Gastroesophageal sphincter (tissue), 4 donors: Measurements from ENCODE around the gene GCN1. TPM values are rescaled to one million over a fixed set of nuclear protein-coding genes. Genes with fewer than 3 reads are reported as not detected.

Experiments
- ATAC-seq: fragments of 150-250 bp; one replicate; pipeline ENCODE4 v1.9.1; 2016; ENCODE audit warnings: mild to moderate bottlenecking, moderate library complexity
- H3K27ac ChIP-seq, 4 donors: fragments of 200-600 bp; sonication (generic) in 3 of 4; 1 replicate in 3 of 4; 2 replicates in 1 of 4; pipeline ENCODE4 v1.5.1; 2016 to 2019
- H3K27me3 ChIP-seq: fragments of 200-600 bp; sonication (generic); one replicate; pipeline ENCODE4 v1.5.1; 2019
- H3K36me3 ChIP-seq, 2 donors: fragments of 200-600 bp; sonication (generic); one replicate each; pipeline ENCODE4 v1.5.1; 2019; ENCODE audit warnings: control low read depth in 1 of 2
- H3K4me1 ChIP-seq, 3 donors: fragments of 200-600 bp; sonication (generic); 1 replicate in 2 of 3; 2 replicates in 1 of 3; pipeline ENCODE4 v1.5.1; 2016 to 2019; ENCODE audit warnings: control low read depth in 2 of 3
- H3K4me3 ChIP-seq, 2 donors: fragments of 200-600 bp; sonication (generic); one replicate each; pipeline ENCODE4 v1.5.1; 2019; ENCODE audit warnings: mild to moderate bottlenecking in 1 of 2, moderate library complexity in 1 of 2
- H3K9me3 ChIP-seq, 3 donors: fragments of 200-600 bp; sonication (generic); one replicate each; pipeline ENCODE4 v1.5.1; 2017 to 2019; ENCODE audit warnings: control low read depth in 2 of 3
- CTCF ChIP-seq, 4 experiments: fragments of 200-600 bp in 2 of 4; fragments of 450-650 bp in 2 of 4; sonication (generic) in 1 of 4; IDR thresholded peaks; one replicate each; pipeline ENCODE4 v1.5.1; 2017 to 2019; ENCODE audit warnings: antibody characterized with exemption in 4 of 4, mild to moderate bottlenecking in 2 of 4, moderate library complexity in 2 of 4
- EP300 ChIP-seq: sonication (generic); formaldehyde crosslinking; IDR thresholded peaks from one replicate; pipeline ENCODE4 v1.6.1; 2017; ENCODE audit warnings: antibody characterized with exemption, mild to moderate bottlenecking
- POLR2A ChIP-seq, 2 donors: fragments of 450-650 bp; IDR thresholded peaks; one replicate each; pipeline ENCODE4 v1.6.1; 2017; ENCODE audit warnings: antibody characterized with exemption in 2 of 2, mild to moderate bottlenecking in 2 of 2, moderate library complexity in 1 of 2
- POLR2AphosphoS5 ChIP-seq: sonication (generic); formaldehyde crosslinking; IDR thresholded peaks from one replicate; pipeline ENCODE4 v1.6.1; 2017; ENCODE audit warnings: antibody characterized with exemption
- whole genome bisulfite sequencing, 2 donors: methylation state at CpG; one replicate each; pipeline ENCODE4 v1.1.5; 2018; ENCODE audit warnings: low coverage in 1 of 2; 5-methylcytosine and 5-hydroxymethylcytosine counted together
- total RNA-seq, 4 donors: library from RNA; depleted of rRNA; stranded (reverse); fragments of >200 nt; gene quantifications; one replicate each; pipeline ENCODE4 v1.1.0, GENCODE V29; 2016

Gene GCN1
- total RNA-seq, 4 donors from 2014 or later = 39.3 to 82.2 (median 56.0) TPM

GRCh38 chr12:120099738-120100137 lies 94.8 kb downstream of the GCN1 start:
- peaks cover 0 to 83% of the 10 kb centered on the region in 2 donors for H3K36me3 ChIP-seq
- peaks cover 0 to 49% (median 19%) of the 10 kb centered on the region in 3 donors for H3K4me1 ChIP-seq
- H3K4me3 ChIP-seq = no peak overlapping the region
- no peak for TF ChIP-seq CTCF (IDR thresholded peaks at IDR 0.05)
- no peak for TF ChIP-seq POLR2AphosphoS5
- no peak for TF ChIP-seq EP300
- no peak for TF ChIP-seq POLR2A (IDR thresholded peaks at IDR 0.05)
- H3K9me3 ChIP-seq = no peaks in the 10 kb centered on the region
- no peaks in the 10 kb centered on the region for H3K27me3 ChIP-seq
- WGBS, 2 donors = no CpG with 5 or more reads among the region's 11 CpGs
- no peak for ATAC-seq
- H3K27ac ChIP-seq = peak overlapping the region in 3 of 4 donors; percentile 67 to 74 (median 74)

DNA sequence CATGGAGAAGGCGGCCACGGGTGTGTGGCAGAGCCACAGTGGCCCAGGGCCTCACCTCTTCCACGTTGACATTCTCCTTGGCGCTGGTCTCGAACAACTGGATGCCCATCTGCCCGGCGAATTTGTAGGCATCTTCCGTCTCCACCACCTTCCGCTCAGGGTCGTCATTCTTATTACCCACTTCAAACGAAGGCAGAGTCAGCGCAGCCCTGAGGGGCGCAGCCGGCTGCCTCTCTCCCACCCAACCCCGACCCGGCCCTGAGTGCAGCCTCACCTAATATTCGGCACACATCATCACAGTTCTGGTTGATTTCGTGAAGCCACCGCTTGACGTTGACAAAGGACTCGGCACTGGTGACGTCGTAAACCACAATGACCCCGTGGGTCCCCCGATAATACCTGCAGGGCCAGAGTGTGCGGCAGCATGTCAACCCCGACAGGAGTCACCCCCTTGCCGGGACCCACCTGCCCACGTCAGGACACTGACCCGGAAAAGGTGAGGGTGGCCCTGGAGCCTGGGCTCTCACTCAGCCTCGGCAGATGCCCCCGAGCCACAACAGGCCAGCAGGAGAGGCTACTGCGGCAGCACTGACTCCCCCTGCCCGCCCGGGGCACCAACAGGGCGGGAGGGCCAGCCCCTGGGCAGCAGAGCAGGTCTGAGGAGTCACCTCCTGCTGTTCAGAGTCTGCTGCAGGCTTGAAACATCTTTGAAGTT lies 95.6 kb downstream of the GCN1 start:
- Histone ChIP-seq H3K27me3 (no peaks in the 10 kb centered on the region), H3K36me3 (peaks cover 0 to 83% of the 10 kb centered on the region in 2 donors), H3K9me3 (no peaks in the 10 kb centered on the region), H3K4me1 (peaks cover 0 to 55% (median 19%) of the 10 kb centered on the region in 3 donors), H3K27ac (no peak overlapping the region), H3K4me3 (no peak overlapping the region)
- WGBS, 2 donors = 80 to 89% methylated on average over 6 to 12 of the region's 36 CpGs
- no peak for ATAC-seq
- TF ChIP-seq POLR2AphosphoS5 (no peak), CTCF (IDR thresholded peaks at IDR 0.05) (no peak), POLR2A (IDR thresholded peaks at IDR 0.05) (no peak), EP300 (no peak)

DNA sequence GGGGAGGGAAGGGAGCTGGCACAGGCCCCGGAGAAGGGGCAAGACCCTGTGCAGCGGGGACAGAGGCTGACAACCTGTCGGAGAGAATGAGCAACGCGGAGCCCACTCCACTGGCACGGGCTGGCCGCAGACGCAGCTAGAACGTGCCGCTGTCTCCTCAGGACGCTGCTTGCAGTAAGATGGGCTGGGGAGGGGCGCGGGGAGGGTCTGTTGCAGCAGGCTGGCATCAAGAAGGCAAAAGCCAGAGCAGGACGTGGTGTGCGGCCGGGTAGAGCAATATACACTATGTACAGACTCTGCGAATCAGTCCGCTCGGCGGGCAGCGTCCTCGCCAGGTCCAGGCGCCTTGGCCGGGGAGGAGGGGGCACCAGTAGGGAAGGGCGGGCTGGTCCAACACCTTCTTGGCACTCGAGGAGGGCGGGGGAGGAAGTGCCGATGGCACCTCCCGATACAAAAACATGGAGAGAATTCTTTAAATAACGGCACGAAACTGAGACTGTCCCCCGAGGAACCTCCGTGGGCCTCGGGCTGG lies 97.8 kb downstream of the GCN1 start:
- no peaks in the 10 kb centered on the region for H3K27me3 ChIP-seq
- H3K4me3 ChIP-seq = no peak overlapping the region
- H3K9me3 ChIP-seq = no peaks in the 10 kb centered on the region
- TF ChIP-seq EP300 (no peak), POLR2AphosphoS5 (no peak), CTCF (IDR thresholded peaks at IDR 0.05) (no peak), POLR2A (IDR thresholded peaks at IDR 0.05) (no peak)
- peaks cover 0 to 44% (median 16%) of the 10 kb centered on the region in 3 donors for H3K4me1 ChIP-seq
- peaks cover 0 to 83% of the 10 kb centered on the region in 2 donors for H3K36me3 ChIP-seq
- no peak for ATAC-seq
- WGBS, 2 donors = 83 to 95% methylated on average over 1 to 31 of the region's 34 CpGs
- H3K27ac ChIP-seq = no peak overlapping the region

GRCh38 chr12:120095736-120096135 lies 98.8 kb downstream of the GCN1 start:
- Histone ChIP-seq H3K4me3 (no peak overlapping the region), H3K36me3 (peaks cover 0 to 83% of the 10 kb centered on the region in 2 donors), H3K4me1 (peaks cover 0 to 34% (median 6%) of the 10 kb centered on the region in 3 donors), H3K27me3 (no peaks in the 10 kb centered on the region), H3K9me3 (no peaks in the 10 kb centered on the region), H3K27ac (no peak overlapping the region)
- no peak for ATAC-seq
- TF ChIP-seq POLR2AphosphoS5 (no peak), POLR2A (IDR thresholded peaks at IDR 0.05) (no peak), EP300 (no peak), CTCF (IDR thresholded peaks at IDR 0.05) (no peak)
- WGBS, 2 donors = 0 to 60% methylated on average over 1 to 2 of the region's 8 CpGs

DNA sequence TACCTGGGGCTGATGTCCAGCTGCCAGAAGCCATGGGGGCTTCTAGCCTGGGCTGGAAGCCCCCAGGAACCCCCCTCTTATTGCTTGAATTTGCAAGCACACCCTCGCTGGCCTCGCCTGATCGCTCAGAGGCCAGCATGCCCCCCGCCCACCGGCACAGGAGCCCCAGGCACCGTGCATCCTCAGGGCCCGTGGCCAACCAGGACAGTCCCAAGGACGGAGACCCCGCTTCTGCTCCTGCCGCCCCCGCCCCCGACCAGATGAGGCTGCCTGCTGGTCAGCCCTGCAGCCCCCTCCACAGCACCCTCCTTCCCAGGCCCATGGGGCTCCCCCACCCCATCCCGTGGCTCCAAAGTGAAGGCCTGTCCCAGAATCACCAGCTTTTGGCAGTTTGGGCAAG lies 99.2 kb downstream of the GCN1 start:
- ATAC-seq = no peak
- H3K9me3 ChIP-seq = no peaks in the 10 kb centered on the region
- TF ChIP-seq CTCF (IDR thresholded peaks at IDR 0.05) (no peak), POLR2AphosphoS5 (no peak), POLR2A (IDR thresholded peaks at IDR 0.05) (no peak), EP300 (no peak)
- no peaks in the 10 kb centered on the region for H3K27me3 ChIP-seq
- WGBS, 2 donors = no CpG with 5 or more reads among the region's 13 CpGs
- H3K4me1 ChIP-seq = peaks cover 0 to 30% (median 2%) of the 10 kb centered on the region in 3 donors
- H3K4me3 ChIP-seq = no peak overlapping the region
- peaks cover 0 to 83% of the 10 kb centered on the region in 2 donors for H3K36me3 ChIP-seq
- no peak overlapping the region for H3K27ac ChIP-seq
